ENCODE measurements around the gene AFAP1.

Gene AFAP1

DNA sequence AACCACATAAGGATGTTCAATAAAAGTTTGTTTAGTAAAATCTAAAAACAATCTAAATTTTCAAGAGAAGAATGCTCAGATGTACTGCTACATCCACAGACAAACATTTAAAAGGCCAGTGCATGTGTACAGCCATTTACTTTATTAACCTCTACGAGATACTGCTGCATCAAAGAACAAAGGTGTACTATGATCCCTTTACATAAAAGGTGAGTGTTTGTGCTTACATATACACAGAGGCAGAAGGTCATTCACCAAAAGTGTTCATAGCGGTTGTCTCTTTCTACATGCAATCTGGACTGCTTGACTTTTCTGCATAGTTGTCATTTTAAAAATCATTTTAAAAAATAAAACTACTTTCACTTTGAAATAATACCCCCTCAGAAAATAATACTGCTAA lies 81.7 kb downstream of the AFAP1 start:
- TF ChIP-seq GATA2 (IDR thresholded peaks at IDR 0.05; ENCODE audit: low read depth, low read length) (no peak), GATA3 (IDR thresholded peaks at IDR 0.05; ENCODE audit: low read depth, low read length) (no peak)

DNA sequence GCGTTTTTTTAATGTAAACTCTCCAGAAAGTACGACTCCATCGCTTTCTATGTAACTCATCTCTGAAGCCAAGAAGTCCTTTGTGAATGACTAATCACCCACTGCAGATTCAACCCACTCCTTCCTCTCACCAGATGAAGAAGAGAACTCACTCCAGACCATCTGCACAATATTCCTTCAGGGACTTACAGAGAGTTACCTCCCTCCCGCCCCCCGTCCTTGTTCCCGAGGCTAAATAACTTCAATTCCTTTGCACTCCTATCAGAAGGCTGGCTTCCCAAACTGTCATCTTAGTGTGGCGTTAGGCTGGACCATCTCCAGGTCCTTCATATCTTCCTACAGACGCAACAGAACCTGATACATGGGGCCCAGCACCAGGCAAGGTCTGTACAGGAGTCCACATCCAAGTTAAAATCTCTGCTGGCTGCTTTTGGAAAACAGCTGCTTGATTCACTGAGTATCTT lies 82.4 kb downstream of the AFAP1 start:
- no peak for TF ChIP-seq GATA2 (IDR thresholded peaks at IDR 0.05; ENCODE audit: low read depth, low read length)

DNA sequence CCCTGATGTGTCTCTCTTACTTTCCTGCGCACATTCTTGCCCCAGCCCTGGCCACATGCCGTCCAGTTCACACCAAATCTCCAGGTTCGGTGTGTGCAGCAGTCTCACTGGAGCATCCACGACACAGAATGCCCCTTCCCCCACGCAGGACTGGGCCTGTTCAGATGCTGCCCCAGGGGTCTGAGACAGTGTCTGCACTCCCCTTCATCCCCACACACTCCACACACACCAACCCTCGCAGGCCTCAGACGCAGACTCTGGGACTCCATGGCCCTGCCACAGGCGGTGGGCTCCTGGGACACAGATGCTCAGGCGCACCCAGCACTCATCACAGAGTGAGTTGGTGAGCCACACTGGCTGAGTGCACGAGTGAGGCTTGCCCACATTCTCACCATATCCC lies 83.9 kb downstream of the AFAP1 start:
- TF ChIP-seq GATA2 (IDR thresholded peaks at IDR 0.05; ENCODE audit: low read depth, low read length) (no peak), GATA3 (IDR thresholded peaks at IDR 0.05; ENCODE audit: low read depth, low read length) (no peak)

DNA sequence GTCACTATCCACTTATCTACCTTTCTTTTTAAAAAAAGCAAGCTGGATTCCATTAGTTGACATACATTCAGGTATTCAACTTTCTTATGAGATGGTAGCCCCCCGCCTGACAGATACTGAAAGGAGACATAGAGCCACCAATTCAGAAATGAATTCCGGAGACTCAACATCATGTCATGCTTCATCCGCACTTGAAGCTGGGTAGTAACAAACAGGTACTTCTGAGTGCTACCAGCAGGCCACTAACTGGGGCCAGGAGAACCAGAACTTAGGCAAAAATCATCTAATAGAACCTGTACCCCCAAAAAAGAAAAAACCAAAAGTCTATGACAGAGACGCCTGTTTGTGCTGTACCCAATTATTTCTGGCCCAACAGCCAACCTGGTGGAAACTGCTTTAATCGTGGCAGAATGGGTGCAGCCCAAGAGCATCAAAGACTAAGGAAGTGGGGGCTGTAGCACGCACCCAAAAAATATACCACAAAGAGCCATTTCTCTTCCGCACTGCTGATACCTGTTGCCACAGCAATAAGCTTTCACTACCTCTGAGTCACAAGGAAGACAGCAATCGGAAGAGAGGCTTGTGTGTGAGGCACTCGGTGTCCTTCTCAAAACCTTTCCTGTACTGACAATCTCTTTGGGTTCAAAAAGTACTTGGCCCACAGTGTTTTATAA lies 84.8 kb downstream of the AFAP1 start:
- TF ChIP-seq GATA2 (IDR thresholded peaks at IDR 0.05; ENCODE audit: low read depth, low read length) (no peak), GATA3 (IDR thresholded peaks at IDR 0.05; ENCODE audit: low read depth, low read length) (no peak)

DNA sequence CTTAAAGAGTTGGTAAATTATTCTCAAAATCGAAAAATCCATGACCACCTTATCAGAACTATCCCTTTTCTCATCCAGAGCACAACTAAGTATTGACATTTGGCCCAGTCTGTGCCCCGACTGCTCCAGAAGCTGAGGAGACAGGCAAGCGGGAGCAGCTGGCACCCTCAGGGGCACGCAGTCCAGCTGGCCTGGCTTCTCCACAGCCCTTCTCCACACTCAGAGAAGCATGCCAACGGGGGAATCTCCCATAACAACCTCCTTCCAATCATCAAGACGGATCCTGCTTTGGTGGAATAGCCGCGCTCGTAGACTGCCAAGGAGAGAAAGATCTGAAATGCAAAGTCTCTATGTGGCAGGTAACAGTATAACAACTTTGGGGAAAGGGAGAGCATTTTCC lies 85.4 kb downstream of the AFAP1 start:
- no peak for TF ChIP-seq GATA3 (IDR thresholded peaks at IDR 0.05; ENCODE audit: low read depth, low read length)
- no peak for TF ChIP-seq GATA2 (IDR thresholded peaks at IDR 0.05; ENCODE audit: low read depth, low read length)

DNA sequence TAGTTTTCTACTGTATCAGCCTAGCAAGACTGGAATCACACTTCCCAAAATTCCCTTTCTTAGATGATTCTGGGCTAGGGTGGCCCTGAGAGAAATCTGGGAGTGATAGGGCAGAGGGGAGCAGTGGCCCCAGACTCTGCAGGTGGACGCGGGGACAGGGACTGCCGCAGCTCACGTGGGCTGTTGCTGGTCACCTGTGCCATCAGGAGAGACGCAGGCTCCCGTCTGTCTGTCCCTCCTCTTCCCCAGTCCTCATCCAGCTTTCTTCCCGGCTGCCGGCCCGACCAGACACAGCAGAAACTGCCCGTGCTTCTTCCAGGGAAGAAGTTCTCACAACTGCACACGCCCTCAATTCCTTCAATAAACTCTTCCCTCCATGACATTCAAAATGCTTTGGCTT lies 86.4 kb downstream of the AFAP1 start:
- TF ChIP-seq GATA3 (IDR thresholded peaks at IDR 0.05; ENCODE audit: low read depth, low read length) (no peak), GATA2 (IDR thresholded peaks at IDR 0.05; ENCODE audit: low read depth, low read length) (no peak)

DNA sequence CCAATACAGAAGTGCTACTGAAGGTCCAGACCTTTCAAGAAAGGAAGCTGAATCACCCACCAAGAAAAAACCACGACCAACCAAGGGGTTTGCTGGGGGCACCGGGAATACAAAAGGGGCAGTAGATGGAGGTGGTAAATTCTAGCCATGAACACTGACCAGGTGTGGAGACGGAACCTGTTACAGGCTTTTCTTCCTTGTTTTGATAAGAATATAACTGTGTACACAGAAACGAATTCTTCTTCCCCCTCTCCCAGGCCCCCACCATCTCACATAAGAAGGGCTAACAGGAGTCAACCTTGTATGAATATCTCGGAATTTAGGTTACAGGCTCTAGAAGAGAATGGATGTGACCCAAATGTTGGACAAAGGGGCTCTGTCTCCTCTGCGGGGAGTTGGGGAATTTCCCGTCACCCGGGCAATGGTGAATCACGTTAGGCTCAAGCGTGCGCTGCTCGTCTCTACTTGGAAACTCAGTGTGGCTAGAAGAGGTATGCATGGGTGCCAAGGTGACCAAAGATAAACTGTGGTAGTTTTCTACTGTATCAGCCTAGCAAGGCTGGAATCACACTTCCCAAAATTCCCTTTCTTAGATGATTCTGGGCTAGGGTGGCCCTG lies 87.0 kb downstream of the AFAP1 start:
- TF ChIP-seq GATA2 (IDR thresholded peaks at IDR 0.05; ENCODE audit: low read depth, low read length) (no peak), GATA3 (IDR thresholded peaks at IDR 0.05; ENCODE audit: low read depth, low read length) (no peak)

DNA sequence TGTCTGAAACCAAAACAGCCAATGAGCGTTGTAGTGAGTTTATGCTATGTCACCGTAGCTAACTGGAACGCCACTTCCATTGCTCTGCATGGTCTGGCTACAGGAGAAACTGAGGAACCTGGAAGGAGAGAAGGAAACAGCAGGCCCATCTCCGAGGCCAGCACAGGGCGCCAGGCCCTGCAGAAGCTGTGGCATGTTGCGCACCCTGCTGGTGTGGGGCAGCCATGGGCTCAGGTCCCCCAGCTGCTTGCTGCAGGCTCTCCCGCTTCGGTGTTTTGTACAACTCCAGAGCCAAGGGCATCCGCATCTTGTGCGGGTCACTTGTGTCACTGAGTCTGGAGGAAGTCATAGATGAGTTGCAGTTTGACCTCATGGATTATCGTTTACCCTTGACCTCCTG lies 89.2 kb downstream of the AFAP1 start:
- TF ChIP-seq GATA2 (IDR thresholded peaks at IDR 0.05; ENCODE audit: low read depth, low read length) (no peak), GATA3 (IDR thresholded peaks at IDR 0.05; ENCODE audit: low read depth, low read length) (no peak)

DNA sequence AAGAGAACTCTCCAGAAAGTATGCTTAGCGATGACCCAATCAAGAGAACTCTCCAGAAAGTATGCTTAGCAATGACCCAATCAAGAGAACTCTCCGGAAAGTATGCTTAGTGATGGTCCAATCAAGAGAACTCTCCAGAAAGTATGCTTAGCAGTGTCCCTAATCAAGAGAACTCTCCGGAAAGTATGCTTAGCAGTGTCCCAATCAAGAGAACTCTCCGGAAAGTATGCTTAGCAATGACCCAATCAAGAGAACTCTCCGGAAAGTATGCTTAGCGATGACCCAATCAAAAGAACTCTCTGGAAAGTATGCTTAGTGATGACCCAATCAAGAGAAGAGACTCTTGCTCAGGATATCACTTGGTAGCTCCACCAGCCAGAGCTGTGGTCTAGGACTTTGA lies 92.5 kb downstream of the AFAP1 start:
- TF ChIP-seq GATA3 (IDR thresholded peaks at IDR 0.05; ENCODE audit: low read depth, low read length), result no peak
- TF ChIP-seq GATA2 (IDR thresholded peaks at IDR 0.05; ENCODE audit: low read depth, low read length), result no peak

DNA sequence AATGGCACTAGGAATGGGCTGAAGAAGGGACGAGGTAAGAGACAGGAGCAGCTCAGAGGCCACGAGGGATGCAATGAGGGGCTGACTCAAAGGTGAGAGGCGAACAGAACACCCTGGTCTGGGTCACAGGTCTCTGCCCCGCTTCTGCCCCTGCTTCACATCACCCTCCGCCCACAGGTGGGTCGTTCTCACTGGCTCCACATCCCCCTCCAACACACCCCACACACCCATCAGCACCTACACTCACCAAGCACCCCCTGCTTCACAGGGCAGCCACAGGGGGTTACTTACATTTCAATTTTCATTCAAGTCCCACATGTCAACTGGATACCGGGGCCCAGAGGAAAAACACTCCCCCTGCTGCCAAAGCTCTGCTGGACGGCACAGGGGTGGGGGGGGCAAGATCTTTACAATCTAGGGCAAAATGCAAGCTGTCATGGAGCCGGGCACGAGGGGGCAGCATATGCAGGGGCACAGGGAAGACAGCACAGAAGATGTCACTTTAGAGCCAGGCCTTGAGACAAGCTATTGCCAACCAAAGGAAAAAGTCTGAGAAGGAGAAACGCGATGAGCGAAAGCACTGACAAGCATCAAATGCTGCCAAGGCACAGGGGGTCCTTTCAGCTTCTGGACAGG lies 94.0 kb downstream of the AFAP1 start:
- TF ChIP-seq GATA3 (IDR thresholded peaks at IDR 0.05; ENCODE audit: low read depth, low read length), result no peak
- no peak for TF ChIP-seq GATA2 (IDR thresholded peaks at IDR 0.05; ENCODE audit: low read depth, low read length)

DNA sequence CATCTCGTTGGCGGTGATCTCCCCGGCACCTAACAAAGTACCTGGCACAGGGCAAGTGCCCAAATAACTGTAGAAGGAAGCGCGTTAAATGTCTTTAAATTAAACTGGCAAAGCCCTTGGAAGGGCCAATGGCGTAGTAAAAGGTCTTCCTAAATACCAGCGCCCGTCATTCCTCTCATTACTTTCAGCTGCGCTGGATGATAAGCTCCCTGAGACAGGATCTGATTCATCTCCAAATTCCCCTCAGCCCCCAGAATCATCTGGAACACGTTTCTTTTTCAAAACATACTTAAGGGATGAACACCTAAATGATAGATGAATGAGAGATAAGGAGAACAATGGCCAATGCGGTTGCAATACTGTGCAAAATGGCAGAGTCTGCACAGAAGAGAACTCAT lies 95.1 kb downstream of the AFAP1 start:
- TF ChIP-seq GATA3 (IDR thresholded peaks at IDR 0.05; ENCODE audit: low read depth, low read length), result no peak
- TF ChIP-seq GATA2 (IDR thresholded peaks at IDR 0.05; ENCODE audit: low read depth, low read length), result 0 out of 2 replicates have a peak, but pooled peaks have one; percentile 7

DNA sequence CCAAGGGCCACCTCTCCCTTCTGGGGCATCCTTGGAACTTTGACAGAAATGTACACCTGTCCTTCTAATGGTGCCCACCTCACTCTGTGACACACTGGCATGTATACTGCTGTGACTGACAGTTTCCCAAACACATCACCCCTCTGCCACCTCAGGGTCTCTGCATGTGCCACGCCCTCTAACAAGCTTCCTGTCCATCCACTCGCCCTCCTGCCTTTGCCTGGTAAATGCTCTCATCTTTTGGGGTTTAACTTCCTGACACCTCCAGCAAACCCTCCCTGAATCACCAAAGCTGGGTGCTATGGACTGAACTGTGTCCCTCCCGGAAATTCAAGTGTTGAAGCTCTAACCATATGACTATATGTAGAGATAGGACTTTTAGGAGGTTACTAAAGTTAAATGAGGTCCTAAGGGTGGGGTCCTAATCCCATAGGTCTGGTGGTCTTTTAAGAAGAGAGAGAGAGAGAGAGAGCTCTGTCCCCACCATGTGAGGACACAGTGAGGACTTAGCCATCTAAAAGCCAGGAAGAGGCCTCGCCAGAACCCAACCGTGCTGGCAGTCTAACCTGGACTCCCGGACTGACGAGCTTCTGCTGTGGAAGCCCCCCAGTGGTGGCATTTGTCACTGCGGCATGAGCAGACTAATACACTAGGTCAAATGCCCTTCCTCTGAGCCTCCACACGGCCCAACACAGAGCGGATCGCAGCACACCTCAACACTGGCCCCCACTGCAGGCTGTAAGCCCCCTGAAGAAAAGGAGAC lies 95.6 kb downstream of the AFAP1 start:
- TF ChIP-seq GATA2 (IDR thresholded peaks at IDR 0.05; ENCODE audit: low read depth, low read length) (no peak), GATA3 (IDR thresholded peaks at IDR 0.05; ENCODE audit: low read depth, low read length) (no peak)

DNA sequence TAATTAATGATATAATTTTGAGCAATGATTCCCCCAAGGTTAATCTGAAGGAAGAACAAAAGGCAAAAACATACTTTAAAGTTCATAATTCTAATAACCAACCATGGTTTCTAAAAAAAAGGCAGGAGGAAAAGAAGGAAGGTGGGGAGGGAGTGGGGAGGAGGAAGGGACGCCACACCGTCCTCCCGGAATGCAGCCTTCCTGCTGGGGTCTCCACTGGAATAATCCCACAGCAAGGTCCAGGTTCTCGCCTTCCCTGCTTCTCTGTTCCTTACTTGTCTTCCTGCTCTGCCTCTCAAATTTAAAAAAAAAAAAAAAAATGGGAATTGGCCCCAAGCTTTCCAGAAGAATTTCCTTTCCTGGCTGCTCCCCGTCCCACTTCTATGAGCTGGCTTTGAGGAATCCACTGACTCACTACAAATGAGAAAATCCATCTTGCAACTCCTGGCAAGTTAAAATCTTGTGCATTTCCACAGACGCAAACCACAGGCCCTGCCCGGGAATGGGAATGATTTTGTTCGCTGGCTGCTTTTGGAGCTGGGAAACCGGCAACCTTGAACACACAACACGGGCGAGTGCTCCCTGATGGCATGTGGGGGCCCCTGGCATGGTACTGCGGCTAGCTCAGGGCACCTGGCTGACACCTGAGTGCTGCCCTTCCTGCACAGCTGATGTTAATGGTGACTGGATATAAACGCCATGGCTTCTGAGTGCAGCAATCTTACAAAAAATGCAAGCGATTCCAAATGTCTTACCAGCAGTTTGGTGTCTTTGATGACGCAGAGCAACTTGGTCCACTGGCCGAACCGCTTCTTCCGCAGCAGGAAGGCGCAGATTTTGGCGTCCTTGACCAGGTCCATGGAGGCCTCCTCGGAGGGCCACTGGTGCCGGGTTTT lies 97.0 kb downstream of the AFAP1 start:
- TF ChIP-seq GATA2 (IDR thresholded peaks at IDR 0.05; ENCODE audit: low read depth, low read length) (no peak), GATA3 (IDR thresholded peaks at IDR 0.05; ENCODE audit: low read depth, low read length) (no peak)

Data from SH-SY5Y (cell line).